GM18861 (cell line): ENCODE data around the gene SEC24A.
"Not testable (repeated sequence)": the region's sequence is repeated elsewhere in the genome, so short reads cannot be mapped to it uniquely, and the experiment has no call there.

Source experiments
- ATAC-seq: cut with Tn5 transposase; IDR thresholded peaks from one replicate; pipeline ENCODE4 v1.9.1; 2021; ENCODE audit not compliant: unreplicated experiment

SEC24A gene

GRCh38 chr5:134649163-134649835, 714 bp downstream of the SEC24A start:
- ATAC-seq = no peak

- ATAC-seq = not testable (repeated sequence)
Measured at GRCh38 chr5:134650660-134651059, 2.1 kb downstream of the SEC24A start.

- no peak for ATAC-seq
Measured at GRCh38 chr5:134651531-134651930, 2.9 kb downstream of the SEC24A start.

- ATAC-seq = no peak
Measured at GRCh38 chr5:134656690-134657089, 8.1 kb downstream of the SEC24A start.

- no peak for ATAC-seq
Measured at GRCh38 chr5:134659456-134659855, 10.9 kb downstream of the SEC24A start.

- ATAC-seq = no peak
Measured at GRCh38 chr5:134659922-134660321, 11.3 kb downstream of the SEC24A start.

- no peak for ATAC-seq
Measured at GRCh38 chr5:134662971-134663370, 14.4 kb downstream of the SEC24A start.

GRCh38 chr5:134664448-134664847, 15.9 kb downstream of the SEC24A start:
- no peak for ATAC-seq

GRCh38 chr5:134673546-134673945, 25.0 kb downstream of the SEC24A start:
- not testable (repeated sequence) for ATAC-seq

- not testable (repeated sequence) for ATAC-seq
Measured at GRCh38 chr5:134677357-134677756, 28.8 kb downstream of the SEC24A start.

- not testable (repeated sequence) for ATAC-seq
Measured at GRCh38 chr5:134690144-134690543, 41.6 kb downstream of the SEC24A start.

- no peak for ATAC-seq
Measured at GRCh38 chr5:134692722-134693121, 44.1 kb downstream of the SEC24A start.

- no peak for ATAC-seq
Measured at GRCh38 chr5:134708301-134708700, 59.7 kb downstream of the SEC24A start.

GRCh38 chr5:134714120-134714519, 65.5 kb downstream of the SEC24A start:
- ATAC-seq = no peak

- ATAC-seq = no peak
Measured at GRCh38 chr5:134714541-134714940, 66.0 kb downstream of the SEC24A start.

- not testable (repeated sequence) for ATAC-seq
Measured at GRCh38 chr5:134715466-134715865, 66.9 kb downstream of the SEC24A start.

- no peak for ATAC-seq
Measured at GRCh38 chr5:134724872-134725271, 76.3 kb downstream of the SEC24A start.

GRCh38 chr5:134732819-134733218, 84.2 kb downstream of the SEC24A start:
- ATAC-seq = no peak

GRCh38 chr5:134735243-134735642, 86.7 kb downstream of the SEC24A start:
- no peak for ATAC-seq

GRCh38 chr5:134736173-134736812, 87.7 kb downstream of the SEC24A start:
- no peak for ATAC-seq

- ATAC-seq = peak; percentile 92
Measured at GRCh38 chr5:134738133-134738962, 89.8 kb downstream of the SEC24A start, which contains the start of gene CAMLG. CAMLG (plus strand) TSS chr5:134738548; CDS start chr5:134738621, 73 bp downstream.
